ENCODE results near the gene MACC1.

Gene MACC1

DNA sequence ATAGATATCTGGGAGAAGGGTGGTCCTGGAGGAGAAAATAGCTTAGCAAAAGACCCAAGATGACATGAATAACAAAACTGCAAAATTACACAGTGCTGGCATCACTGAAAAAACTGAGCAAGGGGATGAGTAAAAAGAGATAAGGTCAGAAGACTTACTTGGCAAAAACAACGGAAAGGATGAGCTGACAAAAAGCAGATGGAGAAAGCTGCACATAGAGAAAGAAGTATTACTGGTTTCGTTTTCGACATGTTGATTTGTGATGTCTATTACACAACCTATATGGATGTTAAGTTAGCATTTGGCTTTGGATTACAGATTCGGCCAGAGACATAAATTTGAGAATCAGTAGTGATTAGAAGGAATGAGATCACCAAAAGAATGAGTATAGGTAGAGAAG, 132.1 kb downstream of the MACC1 start:
- no peak overlapping the region for H3K27ac ChIP-seq (ENCODE audit: low read depth, low read length, poor library complexity, severe bottlenecking)
- H3F3A ChIP-seq (ENCODE audit: insufficient read depth, low read length), result no peaks in the 10 kb centered on the region
- no peaks in the 10 kb centered on the region for H4K20me1 ChIP-seq (ENCODE audit: insufficient read depth, low read length)
- H3K27me3 ChIP-seq (ENCODE audit: insufficient read depth, low read length), result no peaks in the 10 kb centered on the region
- TF ChIP-seq, protein P1, sequence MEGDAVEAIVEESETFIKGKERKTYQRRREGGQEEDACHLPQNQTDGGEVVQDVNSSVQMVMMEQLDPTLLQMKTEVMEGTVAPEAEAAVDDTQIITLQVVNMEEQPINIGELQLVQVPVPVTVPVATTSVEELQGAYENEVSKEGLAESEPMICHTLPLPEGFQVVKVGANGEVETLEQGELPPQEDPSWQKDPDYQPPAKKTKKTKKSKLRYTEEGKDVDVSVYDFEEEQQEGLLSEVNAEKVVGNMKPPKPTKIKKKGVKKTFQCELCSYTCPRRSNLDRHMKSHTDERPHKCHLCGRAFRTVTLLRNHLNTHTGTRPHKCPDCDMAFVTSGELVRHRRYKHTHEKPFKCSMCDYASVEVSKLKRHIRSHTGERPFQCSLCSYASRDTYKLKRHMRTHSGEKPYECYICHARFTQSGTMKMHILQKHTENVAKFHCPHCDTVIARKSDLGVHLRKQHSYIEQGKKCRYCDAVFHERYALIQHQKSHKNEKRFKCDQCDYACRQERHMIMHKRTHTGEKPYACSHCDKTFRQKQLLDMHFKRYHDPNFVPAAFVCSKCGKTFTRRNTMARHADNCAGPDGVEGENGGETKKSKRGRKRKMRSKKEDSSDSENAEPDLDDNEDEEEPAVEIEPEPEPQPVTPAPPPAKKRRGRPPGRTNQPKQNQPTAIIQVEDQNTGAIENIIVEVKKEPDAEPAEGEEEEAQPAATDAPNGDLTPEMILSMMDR (IDR thresholded peaks at IDR 0.05; ENCODE audit: low read length), result no peak
- TF ChIP-seq EZH2 (IDR thresholded peaks at IDR 0.05; ENCODE audit: borderline replicate concordance, low read length), result no peak
- H3K79me2 ChIP-seq (ENCODE audit: insufficient read depth, low read length), result no peaks in the 10 kb centered on the region
- H2AFZ ChIP-seq (ENCODE audit: low read length), result no peak overlapping the region
- H3K9ac ChIP-seq (ENCODE audit: low read length), result no peak overlapping the region
- H3K4me1 ChIP-seq (ENCODE audit: insufficient read depth, low read length, severe bottlenecking), result no peaks in the 10 kb centered on the region
- H3K36me3 ChIP-seq (ENCODE audit: insufficient read depth, low read length), result no peaks in the 10 kb centered on the region
- H3K9me3 ChIP-seq (ENCODE audit: low read length), result no peaks in the 10 kb centered on the region
- H3K4me3 ChIP-seq (ENCODE audit: low read depth, low read length, poor library complexity, severe bottlenecking), result no peak overlapping the region
- no peak overlapping the region for H3K4me2 ChIP-seq (ENCODE audit: low read length)
- H3K9me2 ChIP-seq (ENCODE audit: low read depth, low read length), result no peaks in the 10 kb centered on the region

All from OCI-LY1 (cell line).